Thoracic aorta (tissue), 2 donors: ENCODE measurements around the gene TTBK2. TPM values are rescaled to one million over a fixed set of nuclear protein-coding genes. Genes with fewer than 3 reads are reported as not detected.

ENCODE experiments used
- ATAC-seq: fragments of 150-250 bp; one replicate; pipeline ENCODE4 v1.8.0; 2017; ENCODE audit warnings: low read depth; ENCODE audit not compliant: insufficient number of reproducible peaks, low FRiP score
- DNase-seq: peaks from one replicate; pipeline ENCODE4 v3.0.0-alpha.2; 2020; ENCODE audit warnings: low spot score
- H3K27ac ChIP-seq, 2 donors: fragments of 200-600 bp; sonication (generic); 1 replicate in 1 of 2; 2 replicates in 1 of 2; pipeline ENCODE4 v1.5.1; 2016; ENCODE audit warnings: mild to moderate bottlenecking in 2 of 2, moderate library complexity in 2 of 2
- H3K27me3 ChIP-seq: fragments of 200-600 bp; sonication (generic); replicated peaks from 2 replicates; pipeline ENCODE4 v1.6.0; 2016; ENCODE audit warnings: mild to moderate bottlenecking; ENCODE audit not compliant: insufficient read depth
- H3K36me3 ChIP-seq: fragments of 200-600 bp; sonication (generic); one replicate; pipeline ENCODE4 v1.5.1; 2016
- H3K4me1 ChIP-seq, 2 donors: fragments of 200-600 bp; sonication (generic); 1 replicate in 1 of 2; 2 replicates in 1 of 2; pipeline versions ENCODE4 v1.5.1 to v1.6.0; 2016; ENCODE audit warnings: low read depth in 2 of 2, mild to moderate bottlenecking in 1 of 2; ENCODE audit not compliant: control insufficient read depth in 1 of 2
- H3K4me3 ChIP-seq: fragments of 200-600 bp; sonication (generic); 2 replicates; pipeline ENCODE4 v1.5.1; 2016; ENCODE audit warnings: mild to moderate bottlenecking
- H3K9me3 ChIP-seq: fragments of 200-600 bp; sonication (generic); 2 replicates; pipeline ENCODE4 v1.5.1; 2016
- CTCF ChIP-seq: fragments of 200-600 bp; sonication (generic); IDR thresholded peaks from one replicate; pipeline ENCODE4 v1.5.1; 2019; ENCODE audit warnings: antibody characterized with exemption
- total RNA-seq, 2 donors: library from RNA; depleted of rRNA; stranded (reverse); fragments of >200 nt; gene quantifications; one replicate each; pipeline versions ENCODE4 v1.1.0 to v1.2.3, GENCODE V29; 2016

TTBK2 gene
- total RNA-seq, 2 donors from 2014 or later = 22.3 to 52.4 TPM

- Histone ChIP-seq H3K27me3 (no peaks in the 10 kb centered on the region), H3K36me3 (no peaks in the 10 kb centered on the region), H3K27ac (no peak overlapping the region), H3K9me3 (no peaks in the 10 kb centered on the region), H3K4me3 (no peak overlapping the region), H3K4me1 (peaks cover 13 to 18% of the 10 kb centered on the region in 2 donors)
- no peak for DNase-seq
- no peak for ATAC-seq
- TF ChIP-seq CTCF = no peak
These were observed 11.3 kb upstream of the TTBK2 start for GRCh38 chr15:42931702-42932486.

GRCh38 chr15:42929306-42929848, 8.8 kb upstream of the TTBK2 start:
- peak overlapping the region; percentile 62 to 79 for H3K27ac ChIP-seq
- no peaks in the 10 kb centered on the region for H3K27me3 ChIP-seq
- H3K36me3 ChIP-seq = no peaks in the 10 kb centered on the region
- TF ChIP-seq CTCF = no peak
- H3K4me3 ChIP-seq = no peak overlapping the region
- DNase-seq = no peak
- peaks cover 13 to 18% of the 10 kb centered on the region in 2 donors for H3K4me1 ChIP-seq
- ATAC-seq = no peak
- H3K9me3 ChIP-seq = no peaks in the 10 kb centered on the region

GRCh38 chr15:42921342-42921731, 759 bp upstream of the TTBK2 start:
- Histone ChIP-seq H3K4me3 (peak overlapping the region; percentile 97), H3K27ac (peak overlapping the region; percentile 67 to 82), H3K27me3 (no peaks in the 10 kb centered on the region), H3K4me1 (peaks cover 11 to 26% of the 10 kb centered on the region in 2 donors), H3K9me3 (no peaks in the 10 kb centered on the region), H3K36me3 (no peaks in the 10 kb centered on the region)
- no peak for TF ChIP-seq CTCF
- DNase-seq (no peak), ATAC-seq (peak; percentile 12)

- Histone ChIP-seq H3K4me1 (peaks cover 13 to 36% of the 10 kb centered on the region in 2 donors), H3K9me3 (no peaks in the 10 kb centered on the region), H3K36me3 (no peaks in the 10 kb centered on the region), H3K27ac (peak overlapping the region; percentile 67 to 82), H3K4me3 (peak overlapping the region; percentile 97), H3K27me3 (no peaks in the 10 kb centered on the region)
- DNase-seq (no peak), ATAC-seq (peak; percentile 13)
- no peak for TF ChIP-seq CTCF
These were observed 619 bp downstream of the TTBK2 start for GRCh38 chr15:42919799-42920518.

- H3K4me3 ChIP-seq = peak overlapping the region; percentile 97
- H3K27me3 ChIP-seq = no peaks in the 10 kb centered on the region
- TF ChIP-seq CTCF = no peak
- H3K27ac ChIP-seq = peak overlapping the region; percentile 67 to 82
- no peaks in the 10 kb centered on the region for H3K9me3 ChIP-seq
- no peaks in the 10 kb centered on the region for H3K36me3 ChIP-seq
- DNase-seq (no peak), ATAC-seq (no peak)
- H3K4me1 ChIP-seq = peaks cover 13 to 36% of the 10 kb centered on the region in 2 donors
These were observed 1.3 kb downstream of the TTBK2 start for GRCh38 chr15:42919308-42919707.
